Left ventricle myocardium inferior (tissue), 1 donor: ENCODE measurements around the gene TSHZ2. TPM values are rescaled to one million over a fixed set of nuclear protein-coding genes. Genes with fewer than 3 reads are reported as not detected.
A peak's percentile ranks its signal among the peaks of the same experiment; 100 is the strongest.

ENCODE experiments used
- DNase-seq: peaks from one replicate; pipeline ENCODE4 v3.0.0-alpha.2; 2020
- H3K27ac ChIP-seq: fragments of 200-600 bp; replicated peaks from 2 replicates; pipeline ENCODE4 v1.8.0; 2021
- H3K27me3 ChIP-seq: fragments of 200-600 bp; 2 replicates; pipeline ENCODE4 v1.8.0; 2021; ENCODE audit warnings: low read depth
- H3K36me3 ChIP-seq: fragments of 200-600 bp; 2 replicates; pipeline ENCODE4 v1.8.0; 2021
- H3K4me1 ChIP-seq: fragments of 200-600 bp; 2 replicates; pipeline ENCODE4 v1.8.0; 2021
- H3K4me3 ChIP-seq: fragments of 200-600 bp; 2 replicates; pipeline ENCODE4 v1.8.0; 2021; ENCODE audit warnings: mild to moderate bottlenecking, moderate library complexity
- H3K9me3 ChIP-seq: fragments of 200-600 bp; replicated peaks from 2 replicates; pipeline ENCODE4 v1.8.0; 2021
- CTCF ChIP-seq: fragments of 200-600 bp; IDR thresholded peaks from 2 replicates; pipeline ENCODE4 v1.8.0; 2021; ENCODE audit warnings: antibody characterized with exemption, mild to moderate bottlenecking, borderline replicate concordance
- intact Hi-C: fragments of 100-400 bp; cut with micrococcal nuclease; formaldehyde crosslinking; loops from one replicate; pipeline ENCODE4 v1.11.0; 2022
- total RNA-seq: library from RNA; stranded (reverse); fragmentation: NEBNext Ultra II Directional; extraction: Animal tissue kit (Norgen Biotek cat#: 25700); gene quantifications from one replicate; pipeline ENCODE4 v1.2.1, GENCODE V29; 2021
- donor health status: DM: no; HTN: yes; CAD: no; lungs with severe emphysema.

The TSHZ2 gene
- total RNA-seq, 1 donor from 2014 or later, result 3.1 TPM

- DNase-seq, result no peak
- Histone ChIP-seq H3K27me3 (no peaks in the 10 kb centered on the region), H3K9me3 (no peaks in the 10 kb centered on the region), H3K36me3 (no peaks in the 10 kb centered on the region), H3K27ac (no peak overlapping the region), H3K4me1 (peaks cover 40% of the 10 kb centered on the region), H3K4me3 (no peak overlapping the region)
- TF ChIP-seq CTCF, result no peak
- intact Hi-C loops, result no loop called here
These were observed 107.1 kb downstream of the TSHZ2 start for GRCh38 chr20:53079261-53079691.

- Histone ChIP-seq H3K36me3 (no peaks in the 10 kb centered on the region), H3K4me3 (no peak overlapping the region), H3K27ac (peak overlapping the region; percentile 27), H3K9me3 (no peaks in the 10 kb centered on the region), H3K27me3 (no peaks in the 10 kb centered on the region), H3K4me1 (peaks cover 40% of the 10 kb centered on the region)
- intact Hi-C loops, result no loop called here
- no peak for DNase-seq
- no peak for TF ChIP-seq CTCF
These were observed 107.9 kb downstream of the TSHZ2 start for GRCh38 chr20:53079828-53080686.

GRCh38 chr20:53080687-53080962 lies 108.5 kb downstream of the TSHZ2 start:
- intact Hi-C loops, result no loop called here
- H3K27ac ChIP-seq, result peak overlapping the region; percentile 27
- no peaks in the 10 kb centered on the region for H3K36me3 ChIP-seq
- H3K4me1 ChIP-seq, result peaks cover 40% of the 10 kb centered on the region
- DNase-seq, result no peak
- no peak overlapping the region for H3K4me3 ChIP-seq
- no peak for TF ChIP-seq CTCF
- H3K9me3 ChIP-seq, result no peaks in the 10 kb centered on the region
- no peaks in the 10 kb centered on the region for H3K27me3 ChIP-seq

GRCh38 chr20:53080969-53081871 lies 109.1 kb downstream of the TSHZ2 start:
- intact Hi-C loops, result no loop called here
- peak overlapping the region; percentile 27 for H3K27ac ChIP-seq
- no peak for DNase-seq
- H3K4me1 ChIP-seq, result peaks cover 40% of the 10 kb centered on the region
- no peaks in the 10 kb centered on the region for H3K9me3 ChIP-seq
- no peaks in the 10 kb centered on the region for H3K36me3 ChIP-seq
- TF ChIP-seq CTCF, result no peak
- H3K4me3 ChIP-seq, result no peak overlapping the region
- no peaks in the 10 kb centered on the region for H3K27me3 ChIP-seq

GRCh38 chr20:53081916-53082863 lies 110.0 kb downstream of the TSHZ2 start:
- H3K27ac ChIP-seq, result no peak overlapping the region
- intact Hi-C loops, result no loop called here
- H3K4me1 ChIP-seq, result peaks cover 36% of the 10 kb centered on the region
- DNase-seq, result no peak
- H3K36me3 ChIP-seq, result no peaks in the 10 kb centered on the region
- H3K9me3 ChIP-seq, result no peaks in the 10 kb centered on the region
- no peak for TF ChIP-seq CTCF
- no peak overlapping the region for H3K4me3 ChIP-seq
- H3K27me3 ChIP-seq, result no peaks in the 10 kb centered on the region
